A549 (cell line): ENCODE measurements around the gene NADSYN1. TPM values are rescaled to one million over a fixed set of nuclear protein-coding genes. Genes with fewer than 3 reads are reported as not detected.

Experiments
- ATAC-seq, 2 experiments: fragments of 200-7000 bp in 1 of 2; fragments of >200 bp in 1 of 2; cut with Nextera tagmentation in 1 of 2; cut with Tn5 transposase in 1 of 2; 3 replicates each; pipeline versions ENCODE4 v1.8.0 to v1.9.1; 2018 to 2020; ENCODE audit warnings: mild to moderate bottlenecking in 1 of 2, moderate library complexity in 1 of 2
- CTCF ChIA-PET: fragments of 300-600 bp; sonication (Branson Sonifier 250); formaldehyde crosslinking; extraction: SDS; loops from one replicate; lab custom pipeline; 2021; ENCODE audit warnings: antibody characterized with exemption, inconsistent platforms; lab: Yijun Ruan, JAX
- POLR2A ChIA-PET: fragments of 350-600 bp; formaldehyde crosslinking; extraction: SDS; loops from one replicate; lab custom pipeline; 2021; ENCODE audit warnings: antibody characterized with exemption, inconsistent platforms; lab: Yijun Ruan, JAX
- DNase-seq, 2 experiments: peaks; one replicate each; pipeline versions ENCODE4 v3.0.0 to v3.0.0-alpha.2; 2011 to 2016; ENCODE audit warnings: low read depth in 1 of 2, low spot score in 1 of 2
- FAIRE-seq: peaks from 2 replicates; lab custom pipeline; 2011; peaks lifted over from hg19 to GRCh38; lab: Jason Lieb, UNC
- H3K27ac ChIP-seq, 2 experiments: fragments of >200 bp; sonication (Bioruptor Twin); formaldehyde crosslinking; 3 replicates each; pipeline ENCODE4 v1.5.1; 2016 to 2017
- H3K4me1 ChIP-seq: fragments of >200 bp; sonication (Bioruptor Twin); formaldehyde crosslinking; 3 replicates; pipeline ENCODE4 v1.6.1; 2016
- H3K4me2 ChIP-seq: fragments of >200 bp; sonication (Bioruptor Twin); formaldehyde crosslinking; 3 replicates; pipeline ENCODE4 v1.6.1; 2016
- H3K4me3 ChIP-seq: fragments of >200 bp; sonication (Bioruptor Twin); formaldehyde crosslinking; 3 replicates; pipeline ENCODE4 v1.5.1; 2016
- H3K9me3 ChIP-seq: fragments of >200 bp; sonication (Bioruptor Twin); formaldehyde crosslinking; 3 replicates; pipeline ENCODE4 v1.6.1; 2016
- BHLHE40 ChIP-seq: IDR thresholded peaks from 2 replicates; pipeline ENCODE4 v1.6.1; 2012; ENCODE audit warnings: low read depth, low read length, inconsistent platforms
- CBX8 ChIP-seq: fragments of 200-600 bp; sonication (generic); IDR thresholded peaks from 2 replicates; pipeline ENCODE4 v1.6.1; 2016
- EHMT2 ChIP-seq: fragments of 200-600 bp; sonication (generic); IDR thresholded peaks from 2 replicates; pipeline ENCODE4 v1.6.1; 2016; ENCODE audit warnings: antibody characterized with exemption, low read depth, mild to moderate bottlenecking, moderate library complexity
- EP300 ChIP-seq, 2 experiments: fragments of >200 bp; sonication (Bioruptor Twin); formaldehyde crosslinking; IDR thresholded peaks; 2 replicates in 1 of 2; 3 replicates in 1 of 2; pipeline ENCODE4 v1.6.1; 2016 to 2017
- FOSB ChIP-seq: fragments of 250-450 bp; sonication (Bioruptor Pico); IDR thresholded peaks from 2 replicates; pipeline ENCODE4 v1.5.0; 2020; ENCODE audit warnings: mild to moderate bottlenecking, moderate library complexity
- HEYL ChIP-seq: fragments of 250-450 bp; sonication (Bioruptor Pico); IDR thresholded peaks from 2 replicates; pipeline ENCODE4 v1.8.0; 2021; ENCODE audit warnings: mild to moderate bottlenecking, moderate library complexity
- HOXB13 ChIP-seq: fragments of 250-450 bp; sonication (Bioruptor Pico); IDR thresholded peaks from 2 replicates; pipeline ENCODE4 v1.5.0; 2020; ENCODE audit warnings: low read depth, mild to moderate bottlenecking, moderate library complexity
- HOXB5 ChIP-seq: fragments of 250-450 bp; sonication (Bioruptor Pico); IDR thresholded peaks from 2 replicates; pipeline ENCODE4 v1.5.0; 2020; ENCODE audit warnings: mild to moderate bottlenecking, moderate library complexity
- JUN ChIP-seq, 2 experiments: fragments of >200 bp; sonication (Bioruptor Twin); formaldehyde crosslinking; IDR thresholded peaks; 2 replicates in 1 of 2; 3 replicates in 1 of 2; pipeline ENCODE4 v1.6.1; 2016 to 2017
- JUNB ChIP-seq: fragments of >200 bp; sonication (Bioruptor Twin); formaldehyde crosslinking; IDR thresholded peaks from 2 replicates; pipeline ENCODE4 v1.6.1; 2016
- MAFK ChIP-seq: fragments of 450-650 bp; IDR thresholded peaks from 2 replicates; pipeline ENCODE4 v1.6.1; 2014; ENCODE audit not compliant: partially characterized antibody
- MAZ ChIP-seq: fragments of 150-350 bp; IDR thresholded peaks from 2 replicates; pipeline ENCODE4 v1.6.1; 2014; ENCODE audit warnings: antibody characterized with exemption, low read depth, low read length, borderline replicate concordance
- NR3C1 ChIP-seq: fragments of >200 bp; sonication (Bioruptor Twin); formaldehyde crosslinking; IDR thresholded peaks from 3 replicates; pipeline ENCODE4 v1.6.1; 2017
- PHF8 ChIP-seq: fragments of 200-600 bp; sonication (generic); IDR thresholded peaks from 2 replicates; pipeline ENCODE4 v1.6.1; 2016; ENCODE audit warnings: low read depth, mild to moderate bottlenecking, antibody characterized with exemption, moderate library complexity, borderline replicate concordance
- POLR2A ChIP-seq: IDR thresholded peaks from 2 replicates; pipeline ENCODE4 v1.6.1; 2012; ENCODE audit warnings: mild to moderate bottlenecking, low read length
- RCOR1 ChIP-seq: fragments of 150-350 bp; IDR thresholded peaks from 2 replicates; pipeline ENCODE4 v1.6.1; 2014; ENCODE audit warnings: antibody characterized with exemption, low read length, low read depth
- RFX5 ChIP-seq: fragments of 450-650 bp; IDR thresholded peaks from 2 replicates; pipeline ENCODE4 v1.7.1; 2014; ENCODE audit warnings: antibody characterized with exemption, mild to moderate bottlenecking, moderate library complexity
- SMC3 ChIP-seq: fragments of >200 bp; sonication (Bioruptor Twin); formaldehyde crosslinking; IDR thresholded peaks from 3 replicates; pipeline ENCODE4 v1.6.1; 2018; ENCODE audit warnings: inconsistent platforms
- USF2 ChIP-seq: fragments of 450-650 bp; IDR thresholded peaks from 2 replicates; pipeline ENCODE4 v1.6.1; 2014; ENCODE audit warnings: antibody characterized with exemption
- ZNF302 ChIP-seq: fragments of 250-450 bp; sonication (Bioruptor Pico); IDR thresholded peaks from 2 replicates; pipeline ENCODE4 v1.9.0; 2021; ENCODE audit warnings: inconsistent platforms, mild to moderate bottlenecking, moderate library complexity
- WGBS: methylation state at CpG from one replicate; pipeline ENCODE4 v1.1.6; 2017; ENCODE audit errors: missing lambda C conversion rate; 5-methylcytosine and 5-hydroxymethylcytosine counted together
- polyA plus RNA-seq, 4 experiments: library from polyadenylated mRNA; depleted of rRNA in 3 of 4; stranded (reverse); fragments of >200 nt; fragmentation: RNase III in 1 of 4; extraction: RNeasy Plus Mini Kit Qiagen cat#74134 plus additional on column Dnase treatment in 1 of 4; gene quantifications; 2 replicates in 3 of 4; 3 replicates in 1 of 4; pipeline ENCODE4 v1.2.3, GENCODE V29; 2011 to 2017
- TF ChIP-seq, protein P1 (sequence below): fragments of >200 bp; sonication (Bioruptor Twin); formaldehyde crosslinking; IDR thresholded peaks from 3 replicates; pipeline ENCODE4 v1.6.1; 2016
- TF ChIP-seq, protein P2 (sequence below): IDR thresholded peaks from 2 replicates; pipeline ENCODE4 v1.6.1; 2012

NADSYN1 gene
- polyA plus RNA-seq, 2 of the 4 experiments (the other 2 are of a cell fraction), result 34.6 to 63.3 TPM

GRCh38 chr11:71544525-71545214 is 91.7 kb downstream of the NADSYN1 start:
- POLR2A ChIA-PET, result no interaction called here
- Histone ChIP-seq H3K9me3 (peaks cover 2% of the 10 kb centered on the region; the same call in 1 of the 3 replicates), H3K4me1 (no peaks in the 10 kb centered on the region), H3K4me2 (no peak overlapping the region), H3K4me3 (no peak overlapping the region), H3K27ac (no peak overlapping the region)
- 44% methylated on average over 6 of the region's 6 CpGs for WGBS
- DNase-seq (no peak), FAIRE-seq (no peak), ATAC-seq (no peak)
- CTCF ChIA-PET, result interaction anchor here (1.4 to 1.5 kb wide), 2 partner anchors 19 to 36 kb away, joined by 5 to 9 read pairs; no protein-coding TSS in a partner anchor
- TF ChIP-seq RFX5 (no peak), SMC3 (no peak), JUN (IDR thresholded peaks at IDR 0.05) (no peak), PHF8 (no peak), JUNB (no peak), POLR2A (no peak), MAFK (no peak), HOXB5 (no peak)

DNA sequence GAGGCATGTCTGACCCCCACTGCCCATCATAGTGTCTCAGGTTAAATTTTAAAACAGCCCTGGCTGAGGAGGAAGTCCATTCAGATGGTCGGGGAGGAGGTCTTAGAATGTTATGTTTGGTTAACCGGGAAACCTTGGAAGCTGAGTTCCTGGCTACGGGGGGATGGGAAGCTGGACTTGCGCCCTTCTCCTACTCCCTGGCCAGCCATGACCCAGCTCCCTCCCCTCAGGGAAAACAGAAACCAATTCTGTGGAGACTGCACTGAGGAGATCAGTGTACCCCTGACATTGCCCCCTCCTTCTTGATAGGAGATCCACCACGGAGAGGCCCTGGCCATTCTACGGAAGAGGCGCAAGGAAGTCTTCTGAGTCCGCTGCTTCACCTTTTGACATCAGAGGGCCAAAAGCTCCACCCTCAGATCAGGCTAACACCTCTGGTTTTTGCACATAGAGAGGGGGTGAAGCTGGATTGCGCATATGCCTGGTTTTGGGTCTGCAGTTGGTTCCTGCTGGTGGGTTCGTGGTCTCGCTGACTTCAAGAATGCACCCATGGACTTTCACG is 92.5 kb downstream of the NADSYN1 start:
- Histone ChIP-seq H3K27ac (no peak overlapping the region), H3K4me1 (no peaks in the 10 kb centered on the region), H3K4me3 (no peak overlapping the region), H3K4me2 (no peak overlapping the region), H3K9me3 (peaks cover 2% of the 10 kb centered on the region; the same call in 1 of the 3 replicates)
- no peak for DNase-seq
- ChIA-PET POLR2A (no interaction called here), CTCF (interaction anchor here (1.2 to 1.5 kb wide), 3 partner anchors 18 to 35 kb away, joined by 3 to 9 read pairs (median 5); no protein-coding TSS in a partner anchor)
- WGBS, result 72% methylated on average over 12 of the region's 12 CpGs
- ATAC-seq, result no peak
- no peak for TF ChIP-seq FOSB (CRISPR knock-in tag)
- TF ChIP-seq USF2, result no peak
- no peak for TF ChIP-seq POLR2A
- TF ChIP-seq, protein P1, sequence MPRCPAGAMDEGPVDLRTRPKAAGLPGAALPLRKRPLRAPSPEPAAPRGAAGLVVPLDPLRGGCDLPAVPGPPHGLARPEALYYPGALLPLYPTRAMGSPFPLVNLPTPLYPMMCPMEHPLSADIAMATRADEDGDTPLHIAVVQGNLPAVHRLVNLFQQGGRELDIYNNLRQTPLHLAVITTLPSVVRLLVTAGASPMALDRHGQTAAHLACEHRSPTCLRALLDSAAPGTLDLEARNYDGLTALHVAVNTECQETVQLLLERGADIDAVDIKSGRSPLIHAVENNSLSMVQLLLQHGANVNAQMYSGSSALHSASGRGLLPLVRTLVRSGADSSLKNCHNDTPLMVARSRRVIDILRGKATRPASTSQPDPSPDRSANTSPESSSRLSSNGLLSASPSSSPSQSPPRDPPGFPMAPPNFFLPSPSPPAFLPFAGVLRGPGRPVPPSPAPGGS, result no peak
- no peak for TF ChIP-seq BHLHE40
- no peak for TF ChIP-seq EP300 (IDR thresholded peaks at IDR 0.05)
- TF ChIP-seq HOXB13 (CRISPR knock-in tag), result no peak
- FAIRE-seq, result no peak

DNA sequence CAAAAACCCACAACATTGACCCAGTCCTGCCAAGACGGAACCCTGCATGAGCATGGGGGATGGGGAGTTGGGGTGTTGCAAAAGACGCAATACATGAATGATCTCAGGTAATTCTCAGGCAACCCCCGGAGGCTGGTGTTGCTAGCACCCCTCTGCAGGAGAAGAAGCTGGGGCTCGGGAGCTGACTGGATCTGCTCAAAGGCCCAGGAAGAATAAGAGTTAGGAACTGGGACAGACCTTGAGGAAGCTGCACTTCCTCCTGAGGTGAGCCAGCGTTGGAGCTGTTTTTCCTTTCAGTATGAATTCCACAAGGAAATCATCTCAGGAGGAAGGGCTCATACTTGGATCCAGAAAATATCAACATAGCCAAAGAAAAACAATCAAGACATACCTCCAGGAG is 95.1 kb downstream of the NADSYN1 start, which contains the start of gene KRTAP5-9:
Gene KRTAP5-9, plus strand, starts transcription at position 301 of the 400 bp plus-strand sequence. CDS start 238 bp downstream, outside the sequence.
- ATAC-seq, result no peak; a peak in 1 of 6 replicates
- CTCF ChIA-PET, result interaction anchor here (0.6 to 1.6 kb wide), 2 partner anchors 32 to 898 kb away, joined by 3 to 4 read pairs; no protein-coding TSS in a partner anchor

More for the DNA sequence above, 95.1 kb downstream of the NADSYN1 start, which contains the start of gene KRTAP5-9:
- POLR2A ChIA-PET, result no interaction called here
- no peaks in the 10 kb centered on the region for H3K4me1 ChIP-seq
- H3K9me3 ChIP-seq, result peaks cover 2% of the 10 kb centered on the region; the same call in 1 of the 3 replicates
- TF ChIP-seq HOXB5, result no peak
- TF ChIP-seq NR3C1, result no peak
- TF ChIP-seq, protein P2, sequence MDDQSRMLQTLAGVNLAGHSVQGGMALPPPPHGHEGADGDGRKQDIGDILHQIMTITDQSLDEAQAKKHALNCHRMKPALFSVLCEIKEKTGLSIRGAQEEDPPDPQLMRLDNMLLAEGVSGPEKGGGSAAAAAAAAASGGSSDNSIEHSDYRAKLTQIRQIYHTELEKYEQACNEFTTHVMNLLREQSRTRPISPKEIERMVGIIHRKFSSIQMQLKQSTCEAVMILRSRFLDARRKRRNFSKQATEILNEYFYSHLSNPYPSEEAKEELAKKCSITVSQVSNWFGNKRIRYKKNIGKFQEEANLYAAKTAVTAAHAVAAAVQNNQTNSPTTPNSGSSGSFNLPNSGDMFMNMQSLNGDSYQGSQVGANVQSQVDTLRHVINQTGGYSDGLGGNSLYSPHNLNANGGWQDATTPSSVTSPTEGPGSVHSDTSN, result no peak
- TF ChIP-seq HEYL (CRISPR knock-in tag), result no peak
- TF ChIP-seq MAFK, result no peak
- no peak for TF ChIP-seq CBX8
- no peak for TF ChIP-seq RCOR1
- no peak for TF ChIP-seq EHMT2
- no peak for TF ChIP-seq ZNF302
- TF ChIP-seq MAZ, result no peak
- no peak for TF ChIP-seq JUN (IDR thresholded peaks at IDR 0.05)
- H3K4me3 ChIP-seq, result no peak within 1 kb of the TSS
- H3K4me2 ChIP-seq, result no peak within 1 kb of the TSS
- FAIRE-seq, result no peak
- 60% methylated on average over 5 of the region's 5 CpGs for WGBS
- no peak within 1 kb of the TSS for H3K27ac ChIP-seq
- DNase-seq, result no peak
